Measurements from ENCODE around the gene DCXR.
A peak's percentile ranks its signal among the peaks of the same experiment; 100 is the strongest.

DNA sequence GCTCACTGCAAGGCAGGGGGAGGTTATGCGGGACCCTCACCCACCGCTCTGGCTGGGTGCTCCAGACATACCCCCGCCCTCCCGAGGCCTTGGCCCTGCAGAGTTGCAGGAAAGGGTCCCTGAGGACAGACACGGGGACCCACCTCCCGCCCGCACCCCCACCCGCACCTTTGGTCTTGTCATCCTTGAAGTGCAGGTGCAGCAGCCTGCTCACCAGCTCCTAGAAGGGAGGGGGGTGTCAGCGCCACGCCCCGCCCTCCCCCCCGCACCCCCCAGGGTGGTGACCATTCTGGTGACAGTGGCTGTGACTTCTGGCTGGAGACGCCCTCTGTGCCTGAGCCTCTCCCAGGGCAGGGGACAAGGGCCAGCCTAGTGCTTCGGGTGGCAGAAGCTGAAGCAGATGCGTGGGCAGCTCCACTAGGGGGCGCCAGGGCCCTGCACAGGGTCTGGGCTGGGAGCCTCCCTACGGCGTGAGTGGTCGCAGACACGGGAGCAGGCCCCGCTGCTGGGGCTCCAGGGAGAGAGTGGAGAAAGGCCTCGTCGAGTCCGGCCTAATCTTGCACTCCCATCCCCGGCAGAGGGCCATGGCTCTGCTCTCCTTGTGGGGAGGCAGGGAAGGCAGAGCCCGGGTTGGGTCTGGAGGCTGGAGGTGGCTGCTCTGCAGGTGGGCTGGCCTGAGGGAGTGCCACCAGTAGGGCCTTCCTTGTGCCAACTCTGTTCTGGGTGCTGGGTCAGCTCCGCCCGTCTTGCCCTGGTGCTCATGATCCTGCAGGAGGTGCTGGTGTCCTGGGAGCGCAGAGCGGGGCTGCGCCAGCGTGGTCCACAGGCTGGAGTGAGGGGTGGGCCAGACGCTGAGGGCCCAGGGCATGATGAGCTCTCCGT, 17.6 kb downstream of the DCXR start:
- TF ChIP-seq, protein P1, sequence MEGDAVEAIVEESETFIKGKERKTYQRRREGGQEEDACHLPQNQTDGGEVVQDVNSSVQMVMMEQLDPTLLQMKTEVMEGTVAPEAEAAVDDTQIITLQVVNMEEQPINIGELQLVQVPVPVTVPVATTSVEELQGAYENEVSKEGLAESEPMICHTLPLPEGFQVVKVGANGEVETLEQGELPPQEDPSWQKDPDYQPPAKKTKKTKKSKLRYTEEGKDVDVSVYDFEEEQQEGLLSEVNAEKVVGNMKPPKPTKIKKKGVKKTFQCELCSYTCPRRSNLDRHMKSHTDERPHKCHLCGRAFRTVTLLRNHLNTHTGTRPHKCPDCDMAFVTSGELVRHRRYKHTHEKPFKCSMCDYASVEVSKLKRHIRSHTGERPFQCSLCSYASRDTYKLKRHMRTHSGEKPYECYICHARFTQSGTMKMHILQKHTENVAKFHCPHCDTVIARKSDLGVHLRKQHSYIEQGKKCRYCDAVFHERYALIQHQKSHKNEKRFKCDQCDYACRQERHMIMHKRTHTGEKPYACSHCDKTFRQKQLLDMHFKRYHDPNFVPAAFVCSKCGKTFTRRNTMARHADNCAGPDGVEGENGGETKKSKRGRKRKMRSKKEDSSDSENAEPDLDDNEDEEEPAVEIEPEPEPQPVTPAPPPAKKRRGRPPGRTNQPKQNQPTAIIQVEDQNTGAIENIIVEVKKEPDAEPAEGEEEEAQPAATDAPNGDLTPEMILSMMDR (conservative IDR thresholded peaks at IDR 0.05; ENCODE audit: low read depth, low read length) = peak; percentile 90
- no peak for TF ChIP-seq EZH2 (IDR thresholded peaks at IDR 0.05; ENCODE audit: borderline replicate concordance, low read depth, low read length, poor library complexity, severe bottlenecking)

Measured in A673 (cell line).